Cardiac fibroblast (primary cell): ENCODE data around the gene PLCB3.

ENCODE experiments used
- DNase-seq, 2 donors: peaks; one replicate each; pipeline versions ENCODE4 v3.0.0 to v3.0.0-alpha.2; 2010; ENCODE audit warnings: low read depth in 2 of 2
- H3K4me3 ChIP-seq, 2 donors: replicated peaks in 1 of 2; 1 replicate in 1 of 2; 2 replicates in 1 of 2; pipeline ENCODE4 v1.5.1; 2011; ENCODE audit warnings: low read depth in 2 of 2, low read length in 2 of 2, mild to moderate bottlenecking in 2 of 2, moderate library complexity in 1 of 2
- CTCF ChIP-seq: IDR thresholded peaks from one replicate; pipeline ENCODE4 v1.5.1; 2011; ENCODE audit warnings: low read depth, mild to moderate bottlenecking, low read length, inconsistent platforms

The PLCB3 gene

GRCh38 chr11:64206457-64207255, 44.7 kb upstream of the PLCB3 start, which contains the start of gene FERMT3:
Gene FERMT3, plus strand, starts transcription at chr11:64206721. Its CDS starts 644 bp downstream, at chr11:64207365.
- no peak for TF ChIP-seq CTCF
- DNase-seq = no peak
- H3K4me3 ChIP-seq = peak within 1 kb of the TSS in 1 of 2 donors; percentile 30

- peak overlapping the region in 1 of 2 donors; percentile 30 for H3K4me3 ChIP-seq
- peak; percentile 79 to 90 for DNase-seq
- no peak for TF ChIP-seq CTCF
These were observed 43.9 kb upstream of the PLCB3 start for GRCh38 chr11:64207256-64208085.

GRCh38 chr11:64208086-64208795, 43.1 kb upstream of the PLCB3 start:
- no peak for DNase-seq
- peak overlapping the region in 1 of 2 donors; percentile 30 for H3K4me3 ChIP-seq
- TF ChIP-seq CTCF = no peak

- no peak overlapping the region for H3K4me3 ChIP-seq
- no peak for TF ChIP-seq CTCF
- no peak for DNase-seq
These were observed 42.4 kb upstream of the PLCB3 start for GRCh38 chr11:64208796-64209562.

GRCh38 chr11:64209563-64209843, 41.8 kb upstream of the PLCB3 start:
- no peak overlapping the region for H3K4me3 ChIP-seq
- no peak for DNase-seq
- TF ChIP-seq CTCF = no peak
